Measurements from ENCODE around the gene ZC3H6. TPM values are rescaled to one million over a fixed set of nuclear protein-coding genes. Genes with fewer than 3 reads are reported as not detected.

The ZC3H6 gene, protein sequence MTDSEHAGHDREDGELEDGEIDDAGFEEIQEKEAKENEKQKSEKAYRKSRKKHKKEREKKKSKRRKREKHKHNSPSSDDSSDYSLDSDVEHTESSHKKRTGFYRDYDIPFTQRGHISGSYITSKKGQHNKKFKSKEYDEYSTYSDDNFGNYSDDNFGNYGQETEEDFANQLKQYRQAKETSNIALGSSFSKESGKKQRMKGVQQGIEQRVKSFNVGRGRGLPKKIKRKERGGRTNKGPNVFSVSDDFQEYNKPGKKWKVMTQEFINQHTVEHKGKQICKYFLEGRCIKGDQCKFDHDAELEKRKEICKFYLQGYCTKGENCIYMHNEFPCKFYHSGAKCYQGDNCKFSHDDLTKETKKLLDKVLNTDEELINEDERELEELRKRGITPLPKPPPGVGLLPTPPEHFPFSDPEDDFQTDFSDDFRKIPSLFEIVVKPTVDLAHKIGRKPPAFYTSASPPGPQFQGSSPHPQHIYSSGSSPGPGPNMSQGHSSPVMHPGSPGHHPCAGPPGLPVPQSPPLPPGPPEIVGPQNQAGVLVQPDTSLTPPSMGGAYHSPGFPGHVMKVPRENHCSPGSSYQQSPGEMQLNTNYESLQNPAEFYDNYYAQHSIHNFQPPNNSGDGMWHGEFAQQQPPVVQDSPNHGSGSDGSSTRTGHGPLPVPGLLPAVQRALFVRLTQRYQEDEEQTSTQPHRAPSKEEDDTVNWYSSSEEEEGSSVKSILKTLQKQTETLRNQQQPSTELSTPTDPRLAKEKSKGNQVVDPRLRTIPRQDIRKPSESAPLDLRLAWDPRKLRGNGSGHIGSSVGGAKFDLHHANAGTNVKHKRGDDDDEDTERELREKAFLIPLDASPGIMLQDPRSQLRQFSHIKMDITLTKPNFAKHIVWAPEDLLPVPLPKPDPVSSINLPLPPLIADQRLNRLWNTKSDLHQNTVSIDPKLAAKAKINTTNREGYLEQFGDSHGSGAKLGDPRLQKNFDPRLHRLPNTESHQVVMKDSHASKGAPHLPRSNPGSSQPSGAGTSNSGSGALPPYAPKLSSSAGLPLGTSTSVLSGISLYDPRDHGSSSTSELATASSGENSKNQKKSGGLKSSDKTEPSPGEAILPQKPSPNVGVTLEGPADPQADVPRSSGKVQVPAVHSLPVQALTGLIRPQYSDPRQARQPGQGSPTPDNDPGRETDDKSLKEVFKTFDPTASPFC
- 16.0 and 21.7 TPM in 2 replicates for total RNA-seq (ENCODE audit: low replicate concordance)

DNA sequence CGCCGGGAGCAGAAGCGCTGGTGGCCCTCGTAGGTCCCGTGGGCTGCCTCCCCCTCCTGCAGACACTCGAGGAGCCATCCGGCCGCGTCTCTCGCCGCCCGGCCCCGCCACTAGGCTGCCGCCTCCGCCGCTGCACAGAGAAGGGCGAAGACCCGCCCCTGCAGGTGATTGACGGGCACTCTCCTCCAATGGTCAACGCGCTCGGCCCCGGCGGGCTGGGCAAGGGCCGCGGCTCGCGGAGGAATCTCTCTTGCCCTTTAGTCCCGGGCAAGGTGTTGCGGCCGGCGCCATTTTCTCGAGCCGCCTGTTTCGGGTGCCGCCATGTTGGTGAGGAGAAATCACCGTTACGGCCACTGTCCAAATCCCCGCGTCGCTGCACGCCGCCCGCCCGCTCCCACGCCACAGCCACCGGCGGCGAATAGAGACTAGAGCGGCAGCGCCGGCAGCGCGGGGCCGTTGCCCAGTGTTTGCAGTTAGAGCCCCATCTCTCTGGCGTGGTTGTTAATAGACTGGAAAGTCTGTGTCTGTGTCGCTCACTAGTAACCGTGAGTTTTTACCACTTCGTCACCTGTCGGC is at the start of gene ZC3H6:
TSS of gene ZC3H6 (plus strand) at position 287 of the 576 bp plus-strand sequence. CDS start 398 bp downstream, outside the sequence.
- Mint-ChIP-seq H3K9me3 (no peaks in the 10 kb centered on the region), H3K4me1 (peaks cover 18% of the 10 kb centered on the region), H3K27ac (peak within 1 kb of the TSS; percentile 96), H3K27me3 (ENCODE audit: insufficient read depth, low read depth) (peaks cover 4% of the 10 kb centered on the region), H3K4me3 (peak within 1 kb of the TSS; percentile 92), H3K36me3 (no peaks in the 10 kb centered on the region)
- DNase-seq (ENCODE audit: low spot score), result peak; percentile 98
- H3K27me3 ChIP-seq, result no peaks in the 10 kb centered on the region
- H3K36me3 ChIP-seq, result no peaks in the 10 kb centered on the region
- peak within 1 kb of the TSS; percentile 99 for H3K27ac ChIP-seq
- peaks cover 34% of the 10 kb centered on the region for H3K79me2 ChIP-seq (ENCODE audit: low read depth)
- peaks cover 24% of the 10 kb centered on the region for H3K4me1 ChIP-seq
- H3K4me3 ChIP-seq, result peak within 1 kb of the TSS; percentile 77
- TF ChIP-seq, protein P1, sequence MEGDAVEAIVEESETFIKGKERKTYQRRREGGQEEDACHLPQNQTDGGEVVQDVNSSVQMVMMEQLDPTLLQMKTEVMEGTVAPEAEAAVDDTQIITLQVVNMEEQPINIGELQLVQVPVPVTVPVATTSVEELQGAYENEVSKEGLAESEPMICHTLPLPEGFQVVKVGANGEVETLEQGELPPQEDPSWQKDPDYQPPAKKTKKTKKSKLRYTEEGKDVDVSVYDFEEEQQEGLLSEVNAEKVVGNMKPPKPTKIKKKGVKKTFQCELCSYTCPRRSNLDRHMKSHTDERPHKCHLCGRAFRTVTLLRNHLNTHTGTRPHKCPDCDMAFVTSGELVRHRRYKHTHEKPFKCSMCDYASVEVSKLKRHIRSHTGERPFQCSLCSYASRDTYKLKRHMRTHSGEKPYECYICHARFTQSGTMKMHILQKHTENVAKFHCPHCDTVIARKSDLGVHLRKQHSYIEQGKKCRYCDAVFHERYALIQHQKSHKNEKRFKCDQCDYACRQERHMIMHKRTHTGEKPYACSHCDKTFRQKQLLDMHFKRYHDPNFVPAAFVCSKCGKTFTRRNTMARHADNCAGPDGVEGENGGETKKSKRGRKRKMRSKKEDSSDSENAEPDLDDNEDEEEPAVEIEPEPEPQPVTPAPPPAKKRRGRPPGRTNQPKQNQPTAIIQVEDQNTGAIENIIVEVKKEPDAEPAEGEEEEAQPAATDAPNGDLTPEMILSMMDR (IDR thresholded peaks at IDR 0.05), result peak; percentile 3
- TF ChIP-seq EZH2 (IDR thresholded peaks at IDR 0.05), result no peak
- H2AFZ ChIP-seq (replicated peaks), result peak within 1 kb of the TSS; percentile 73
- H3F3A ChIP-seq (ENCODE audit: low read depth), result peaks cover 30% of the 10 kb centered on the region
- no peaks in the 10 kb centered on the region for H3K9me3 ChIP-seq (ENCODE audit: low read depth)
- H4K20me1 ChIP-seq (ENCODE audit: low read depth), result peaks cover 3% of the 10 kb centered on the region
- H3K4me2 ChIP-seq, result peak within 1 kb of the TSS; percentile 79
- peak within 1 kb of the TSS; percentile 97 for H3K9ac ChIP-seq

DNA sequence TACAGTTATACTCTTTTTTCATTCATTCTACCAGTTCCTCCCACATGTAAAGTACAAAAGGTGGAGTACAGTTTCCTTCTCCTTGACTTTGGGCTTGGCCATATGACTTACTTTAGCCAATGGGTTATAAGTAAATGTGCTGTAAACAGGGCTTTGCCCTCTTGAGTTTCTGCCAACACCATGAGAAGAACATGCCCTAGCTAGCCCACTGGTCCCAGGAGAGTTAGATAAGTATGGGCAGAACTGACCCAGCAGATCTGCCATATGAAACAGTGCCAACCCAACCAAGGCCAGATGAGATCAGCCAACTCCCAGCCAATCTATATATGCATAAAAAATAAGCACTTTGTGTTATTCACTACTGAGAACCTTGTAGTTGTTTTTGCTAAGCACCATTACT is 46.0 kb upstream of the ZC3H6 start:
- Mint-ChIP-seq H3K4me1 (no peaks in the 10 kb centered on the region), H3K4me3 (no peak overlapping the region), H3K27me3 (ENCODE audit: insufficient read depth, low read depth) (no peaks in the 10 kb centered on the region), H3K9me3 (no peaks in the 10 kb centered on the region), H3K27ac (no peak overlapping the region), H3K36me3 (peaks cover 12% of the 10 kb centered on the region)
- Histone ChIP-seq H3K36me3 (no peaks in the 10 kb centered on the region), H3K9ac (no peak overlapping the region), H3K9me3 (ENCODE audit: low read depth) (no peaks in the 10 kb centered on the region), H3K79me2 (ENCODE audit: low read depth) (no peaks in the 10 kb centered on the region), H3F3A (ENCODE audit: low read depth) (no peaks in the 10 kb centered on the region), H3K27me3 (no peaks in the 10 kb centered on the region), H3K4me3 (no peak overlapping the region), H3K27ac (no peak overlapping the region), H3K4me2 (no peak overlapping the region), H2AFZ (replicated peaks) (no peak overlapping the region), H3K4me1 (no peaks in the 10 kb centered on the region), H4K20me1 (ENCODE audit: low read depth) (no peaks in the 10 kb centered on the region)
- no peak for DNase-seq (ENCODE audit: low spot score)
- TF ChIP-seq, protein P1 (IDR thresholded peaks at IDR 0.05), result no peak
- no peak for TF ChIP-seq EZH2phosphoT487 (IDR thresholded peaks at IDR 0.05)
- no peak for TF ChIP-seq EZH2 (IDR thresholded peaks at IDR 0.05)

DNA sequence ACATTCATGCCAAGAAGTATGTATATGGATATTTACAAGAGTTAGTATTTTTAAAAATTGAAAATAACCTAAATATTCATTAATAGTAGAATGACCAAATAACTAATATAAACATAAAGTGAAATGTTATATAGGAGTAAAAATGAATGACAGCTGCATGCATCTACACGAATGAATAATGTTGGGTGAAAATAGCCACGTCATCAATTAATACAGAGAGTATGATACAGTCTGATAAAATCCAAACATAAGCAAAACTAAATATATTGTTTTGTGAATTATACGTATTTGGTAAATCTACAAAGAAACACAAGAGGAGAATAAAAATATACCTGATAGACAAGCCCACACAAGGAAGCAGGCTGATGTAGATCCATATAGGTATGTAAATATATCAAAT is 45.0 kb upstream of the ZC3H6 start:
- DNase-seq (ENCODE audit: low spot score), result no peak
- no peaks in the 10 kb centered on the region for H3K9me3 ChIP-seq (ENCODE audit: low read depth)
- TF ChIP-seq EZH2 (IDR thresholded peaks at IDR 0.05) (no peak), EZH2phosphoT487 (IDR thresholded peaks at IDR 0.05) (no peak)
- TF ChIP-seq, protein P1 (IDR thresholded peaks at IDR 0.05), result no peak
- Mint-ChIP-seq H3K4me1 (no peaks in the 10 kb centered on the region), H3K27ac (no peak overlapping the region), H3K4me3 (no peak overlapping the region), H3K36me3 (peaks cover 12% of the 10 kb centered on the region), H3K9me3 (no peaks in the 10 kb centered on the region), H3K27me3 (ENCODE audit: insufficient read depth, low read depth) (no peaks in the 10 kb centered on the region)
- H3K9ac ChIP-seq, result no peak overlapping the region
- no peaks in the 10 kb centered on the region for H3K36me3 ChIP-seq
- no peaks in the 10 kb centered on the region for H3K4me1 ChIP-seq
- no peaks in the 10 kb centered on the region for H3F3A ChIP-seq (ENCODE audit: low read depth)
- H3K79me2 ChIP-seq (ENCODE audit: low read depth), result no peaks in the 10 kb centered on the region
- H3K4me2 ChIP-seq, result no peak overlapping the region
- H3K27me3 ChIP-seq, result no peaks in the 10 kb centered on the region
- no peak overlapping the region for H3K4me3 ChIP-seq
- H4K20me1 ChIP-seq (ENCODE audit: low read depth), result no peaks in the 10 kb centered on the region
- no peak overlapping the region for H2AFZ ChIP-seq (replicated peaks)
- no peak overlapping the region for H3K27ac ChIP-seq
